ENCODE data around the gene KRTAP1-3. TPM values are rescaled to one million over a fixed set of nuclear protein-coding genes. Genes with fewer than 3 reads are reported as not detected.
"Not testable (repeated sequence)": the region's sequence is repeated elsewhere in the genome, so short reads cannot be mapped to it uniquely, and the experiment has no call there.

The KRTAP1-3 gene
- total RNA-seq, 2 donors from 2014 or later = not detected

- ATAC-seq; H3K27ac Mint-ChIP-seq; H3K36me3 Mint-ChIP-seq; DNase-seq (ENCODE audit: low spot score in 2 of 2); H3K9me3 Mint-ChIP-seq: not testable (repeated sequence)
Measured at GRCh38 chr17:41059276-41060051, 24.8 kb upstream of the KRTAP1-3 start.

GRCh38 chr17:41058741-41059140, 24.1 kb upstream of the KRTAP1-3 start:
- Mint-ChIP-seq H3K9me3 (peaks cover 3 to 5% of the 10 kb centered on the region in 2 donors), H3K27ac (no peak overlapping the region), H3K36me3 (peaks cover 0 to 4% of the 10 kb centered on the region in 2 donors)
- no peak for DNase-seq (ENCODE audit: low spot score in 2 of 2)
- ATAC-seq = no peak

GRCh38 chr17:41057547-41057946, 22.9 kb upstream of the KRTAP1-3 start:
- no peak for DNase-seq (ENCODE audit: low spot score in 2 of 2)
- Mint-ChIP-seq H3K36me3 (peaks cover 0 to 4% of the 10 kb centered on the region in 2 donors), H3K27ac (no peak overlapping the region), H3K9me3 (peaks cover 3 to 8% of the 10 kb centered on the region in 2 donors)
- no peak for ATAC-seq

GRCh38 chr17:41055130-41055529, 20.5 kb upstream of the KRTAP1-3 start, which contains the start of gene KRTAP2-2:
Gene KRTAP2-2, minus strand, starts transcription at chr17:41055230. Its CDS starts 19 bp downstream, at chr17:41055211.
- not testable (repeated sequence) for DNase-seq (ENCODE audit: low spot score in 2 of 2); H3K9me3 Mint-ChIP-seq; ATAC-seq; H3K27ac Mint-ChIP-seq; H3K36me3 Mint-ChIP-seq

DNA sequence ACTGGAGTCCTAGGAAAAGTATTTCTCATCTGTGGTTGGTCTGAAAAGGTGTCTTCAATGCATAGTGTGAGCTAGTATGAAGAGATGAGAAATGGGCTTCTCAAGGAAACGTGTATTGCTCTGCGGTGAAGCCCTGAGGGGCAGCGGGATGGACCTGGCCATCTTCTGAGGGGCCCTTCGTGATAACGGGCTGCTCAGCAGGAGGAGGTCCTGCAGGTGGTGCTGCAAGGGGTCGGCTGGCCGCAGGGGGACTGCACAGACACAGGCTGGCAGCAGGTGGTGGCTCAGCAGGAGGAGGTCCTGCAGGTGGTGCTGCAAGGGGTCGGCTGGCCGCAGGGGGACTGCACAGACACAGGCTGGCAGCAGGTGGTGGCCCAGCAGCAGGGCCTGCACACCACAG, 19.9 kb upstream of the KRTAP1-3 start:
- not testable (repeated sequence) for ATAC-seq; H3K9me3 Mint-ChIP-seq; DNase-seq (ENCODE audit: low spot score in 2 of 2); H3K36me3 Mint-ChIP-seq; H3K27ac Mint-ChIP-seq

DNA sequence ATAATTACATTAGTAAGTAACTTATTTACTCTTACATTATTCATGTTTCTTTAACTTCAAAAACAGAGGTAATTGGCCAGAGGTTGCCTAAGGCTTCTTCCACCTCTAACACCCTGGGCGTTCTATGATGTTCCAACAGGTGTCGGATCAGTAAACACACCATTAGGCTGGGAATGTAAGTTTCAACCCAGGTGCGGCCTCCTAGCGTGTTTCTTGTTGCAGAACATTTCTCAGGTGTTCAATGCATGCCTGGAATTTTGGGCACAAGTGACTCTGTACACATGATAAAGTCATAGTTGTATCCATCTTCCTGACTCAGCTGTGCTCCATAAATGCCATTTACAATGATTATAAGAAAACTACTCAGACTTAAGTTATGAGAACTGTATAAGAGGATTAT, 19.4 kb upstream of the KRTAP1-3 start:
- ATAC-seq = no peak
- Mint-ChIP-seq H3K27ac (no peak overlapping the region), H3K9me3 (peaks cover 3 to 8% of the 10 kb centered on the region in 2 donors), H3K36me3 (peaks cover 0 to 4% of the 10 kb centered on the region in 2 donors)
- DNase-seq (ENCODE audit: low spot score in 2 of 2) = no peak

DNA sequence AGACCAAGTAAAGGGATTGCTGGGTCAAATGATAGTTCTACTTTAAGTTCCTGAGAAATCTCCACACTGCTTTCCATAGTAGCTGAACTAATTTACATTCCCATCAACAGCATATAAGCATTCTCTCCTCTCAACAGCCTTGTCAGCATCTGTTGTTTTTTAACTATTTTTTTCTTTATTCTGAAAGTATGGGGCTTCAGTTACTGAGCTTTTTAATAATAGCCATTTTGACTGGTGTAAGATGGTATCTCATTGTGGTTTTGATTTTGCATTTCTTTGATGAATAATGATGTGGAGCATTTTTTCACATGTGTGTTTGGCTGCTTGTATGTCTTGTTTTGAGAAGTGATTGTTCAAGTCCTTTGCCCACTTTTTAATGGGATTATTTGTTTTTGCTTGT, 17.9 kb upstream of the KRTAP1-3 start:
- no peak for DNase-seq (ENCODE audit: low spot score in 2 of 2)
- Mint-ChIP-seq H3K27ac (no peak overlapping the region), H3K36me3 (peaks cover 0 to 2% of the 10 kb centered on the region in 2 donors), H3K9me3 (peaks cover 1 to 6% of the 10 kb centered on the region in 2 donors)
- no peak for ATAC-seq

DNA sequence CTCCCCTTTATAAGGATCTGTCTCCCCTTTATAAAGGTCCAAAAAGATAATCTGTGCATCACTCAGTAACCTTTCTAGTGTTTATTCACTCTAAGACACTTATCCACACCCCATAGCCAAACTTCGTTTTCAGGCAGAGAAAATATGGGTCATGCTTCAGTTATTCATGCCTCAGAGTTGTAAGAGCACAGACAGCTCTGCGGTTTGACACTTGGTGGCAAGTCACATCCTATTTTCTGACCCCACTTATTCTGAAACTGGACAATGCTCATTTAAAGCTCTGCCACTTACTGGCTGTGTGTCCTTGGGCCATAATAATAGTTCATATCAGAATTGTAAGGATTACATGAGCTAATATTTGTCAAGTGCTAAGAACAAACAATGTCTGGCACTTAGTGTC, 14.4 kb upstream of the KRTAP1-3 start:
- ATAC-seq (no peak), DNase-seq (ENCODE audit: low spot score in 2 of 2) (no peak)
- Mint-ChIP-seq H3K27ac (no peak overlapping the region), H3K9me3 (peaks cover 1 to 3% of the 10 kb centered on the region in 2 donors), H3K36me3 (no peaks in the 10 kb centered on the region)

- ATAC-seq = no peak
- Mint-ChIP-seq H3K36me3 (no peaks in the 10 kb centered on the region), H3K9me3 (peaks cover 2 to 8% of the 10 kb centered on the region in 2 donors), H3K27ac (no peak overlapping the region)
- DNase-seq (ENCODE audit: low spot score in 2 of 2) = no peak
Measured at GRCh38 chr17:41048441-41048840, 13.8 kb upstream of the KRTAP1-3 start.

GRCh38 chr17:41046735-41047465, 12.2 kb upstream of the KRTAP1-3 start, which contains the start of gene KRTAP2-1:
Gene KRTAP2-1, minus strand, starts transcription at chr17:41047316. Its CDS starts 49 bp downstream, at chr17:41047267.
- not testable (repeated sequence) for ATAC-seq; H3K36me3 Mint-ChIP-seq; H3K27ac Mint-ChIP-seq; DNase-seq (ENCODE audit: low spot score in 2 of 2)
- H3K9me3 Mint-ChIP-seq = peaks cover 4 to 10% of the 10 kb centered on the region in 2 donors

- no peak overlapping the region for H3K27ac Mint-ChIP-seq
- H3K36me3 Mint-ChIP-seq = no peaks in the 10 kb centered on the region
- DNase-seq (ENCODE audit: low spot score in 2 of 2) = no peak
- peaks cover 4 to 10% of the 10 kb centered on the region in 2 donors for H3K9me3 Mint-ChIP-seq
- ATAC-seq = no peak
Measured at GRCh38 chr17:41042953-41043352, 8.3 kb upstream of the KRTAP1-3 start.

DNA sequence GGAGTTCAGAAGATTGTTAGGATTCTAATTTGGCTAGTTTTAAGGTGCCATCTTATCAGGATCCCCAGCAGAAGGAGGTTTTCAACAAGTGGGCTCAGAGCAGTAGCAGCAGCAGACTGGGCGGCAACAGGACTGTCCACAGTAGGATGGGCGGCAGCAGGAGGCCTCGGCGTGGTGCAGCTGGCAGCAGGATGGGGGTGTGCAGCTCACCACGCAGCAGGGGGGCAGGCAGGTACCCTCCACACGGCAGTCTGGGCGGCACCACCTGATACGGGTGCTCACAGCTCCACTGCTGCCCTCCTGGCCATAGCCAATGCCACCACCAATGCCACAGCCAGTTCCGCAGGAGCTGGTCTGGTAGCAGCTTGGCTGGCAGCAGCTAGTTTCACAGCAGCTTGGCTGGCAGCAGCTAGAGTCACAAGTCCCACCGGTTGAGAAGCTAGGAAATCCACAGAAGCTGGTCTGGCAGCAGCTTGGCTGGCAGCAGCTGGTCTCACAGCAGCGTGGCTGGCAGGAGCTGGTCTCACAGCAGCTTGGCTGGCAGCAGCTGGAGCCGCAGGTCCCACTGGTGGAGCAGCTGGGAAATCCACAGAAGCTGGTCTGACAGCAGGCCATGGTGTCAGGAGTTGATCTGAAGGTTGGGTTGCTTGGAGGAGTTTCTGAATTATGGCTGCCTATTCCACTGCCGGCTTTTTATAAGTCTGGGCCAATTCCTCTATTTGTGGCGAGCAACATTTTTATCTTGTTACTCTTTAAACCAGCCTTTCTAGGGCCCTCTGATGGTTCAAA, 6.3 kb upstream of the KRTAP1-3 start, which contains the start of gene KRTAP1-1:
Gene KRTAP1-1, minus strand, starts transcription at position 668 of the 789 bp plus-strand sequence. Its CDS starts 53 bp downstream, at position 615.
- ATAC-seq = not testable (repeated sequence)
- H3K9me3 Mint-ChIP-seq = peaks cover 4 to 10% of the 10 kb centered on the region in 2 donors

DNA sequence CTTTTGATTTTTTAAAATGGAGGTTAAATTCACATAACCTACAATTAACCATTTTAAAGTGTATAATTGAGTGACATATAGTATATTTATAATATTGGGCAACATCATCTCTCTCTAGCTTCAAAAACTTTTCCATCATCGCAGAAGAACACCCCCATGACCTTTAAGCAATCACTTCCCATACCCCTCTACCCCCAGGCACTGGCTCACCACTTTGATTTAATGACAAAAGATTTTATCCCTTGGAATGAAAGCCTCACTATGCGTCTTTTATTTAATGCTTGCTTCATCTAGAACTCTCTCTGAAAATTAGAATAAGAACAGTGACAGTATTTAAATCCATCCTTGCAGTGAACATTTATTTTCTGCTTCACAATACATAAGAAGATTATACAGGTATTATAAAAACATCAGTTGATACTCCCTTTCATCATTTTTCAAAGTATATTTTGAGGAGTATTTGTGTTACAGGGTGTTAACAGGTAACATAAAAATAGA, 3.2 kb upstream of the KRTAP1-3 start:
- H3K36me3 Mint-ChIP-seq = no peaks in the 10 kb centered on the region
- H3K9me3 Mint-ChIP-seq = no peaks in the 10 kb centered on the region

More for the DNA sequence above, 6.3 kb upstream of the KRTAP1-3 start, which contains the start of gene KRTAP1-1:
- not testable (repeated sequence) for H3K36me3 Mint-ChIP-seq; H3K27ac Mint-ChIP-seq; DNase-seq (ENCODE audit: low spot score in 2 of 2)

DNA sequence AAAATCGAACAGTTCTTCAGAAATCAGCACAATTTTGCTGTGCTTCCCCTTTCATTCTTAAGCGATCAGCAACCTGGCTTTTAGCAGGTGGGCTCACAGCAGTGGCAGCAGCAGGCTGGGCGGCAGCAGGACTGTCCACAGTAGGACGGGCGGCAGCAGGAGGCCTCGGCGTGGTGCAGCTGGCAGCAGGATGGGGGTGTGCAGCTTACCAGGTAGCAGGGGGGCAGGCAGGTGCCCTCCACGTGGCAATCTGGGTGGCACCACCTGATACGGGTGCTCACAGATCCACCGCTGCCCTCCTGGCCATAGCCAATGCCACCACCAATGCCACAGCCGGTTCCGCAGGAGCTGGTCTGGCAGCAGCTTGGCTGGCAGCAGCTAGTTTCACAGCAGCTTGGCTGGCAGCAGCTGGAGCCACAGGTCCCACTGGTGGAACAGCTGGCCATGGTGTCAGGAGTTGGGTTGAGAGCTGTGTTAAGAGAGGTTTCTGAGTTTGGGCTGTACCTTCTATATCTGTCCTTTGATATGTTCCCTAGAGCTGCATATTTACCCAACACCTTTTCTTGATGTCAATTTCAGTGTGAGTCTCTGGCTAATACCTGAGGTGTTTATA, 4.9 kb downstream of the KRTAP1-3 start, which contains the start of gene KRTAP1-4:
Gene KRTAP1-4, minus strand, starts transcription at position 563 of the 613 bp plus-strand sequence. Its CDS starts 117 bp downstream, at position 446.
- ATAC-seq = no peak
- Mint-ChIP-seq H3K36me3 (no peaks in the 10 kb centered on the region), H3K27ac (no peak within 1 kb of the TSS), H3K9me3 (no peaks in the 10 kb centered on the region)
- DNase-seq (ENCODE audit: low spot score in 2 of 2) = no peak

More for the DNA sequence above, 3.2 kb upstream of the KRTAP1-3 start:
- DNase-seq (ENCODE audit: low spot score in 2 of 2) (no peak), ATAC-seq (no peak)
- H3K27ac Mint-ChIP-seq = no peak overlapping the region

DNA sequence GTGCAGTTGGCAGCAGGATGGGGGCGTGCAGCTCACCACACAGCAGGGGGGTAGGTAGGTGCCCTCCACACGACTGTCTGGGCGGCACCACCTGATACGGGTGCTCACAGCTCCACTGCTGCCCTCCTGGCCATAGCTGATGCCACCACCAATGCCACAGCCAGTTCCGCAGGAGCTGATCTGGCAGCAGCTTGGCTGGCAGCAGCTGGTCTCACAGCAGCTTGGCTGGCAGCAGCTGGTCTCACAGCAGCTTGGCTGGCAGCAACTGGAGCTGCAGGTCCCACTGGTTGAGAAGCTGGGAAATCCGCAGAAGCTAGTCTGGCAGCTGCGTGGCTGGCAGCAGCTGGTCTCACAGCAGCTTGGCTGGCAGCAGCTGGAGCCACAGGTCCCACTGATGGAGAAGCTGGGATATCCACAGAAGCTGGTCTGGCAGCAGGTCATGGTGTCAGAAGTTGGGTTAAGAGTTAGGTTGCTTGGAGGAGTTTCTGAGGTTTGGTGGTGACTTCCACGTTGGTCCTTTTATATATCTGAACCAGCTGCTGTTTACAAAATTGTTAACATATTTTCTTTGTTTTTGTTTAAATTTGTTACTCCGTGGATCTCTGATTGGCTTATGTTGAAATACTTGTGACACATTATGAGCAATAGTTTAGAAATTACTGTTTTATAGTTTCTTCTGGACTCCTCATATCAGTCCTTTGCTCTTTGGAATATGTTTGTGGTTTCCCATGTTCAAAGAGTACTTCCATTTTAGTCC, 7.8 kb downstream of the KRTAP1-3 start, which contains the start of gene KRTAP1-5:
Gene KRTAP1-5, minus strand, starts transcription at position 494 of the 757 bp plus-strand sequence. Its CDS starts 53 bp downstream, at position 441.
- DNase-seq (ENCODE audit: low spot score in 2 of 2) = no peak
- ATAC-seq = no peak
- H3K27ac Mint-ChIP-seq = no peak within 1 kb of the TSS
- H3K9me3 Mint-ChIP-seq = no peaks in the 10 kb centered on the region
- H3K36me3 Mint-ChIP-seq = no peaks in the 10 kb centered on the region
